Gastroesophageal sphincter (tissue), 3 donors: ENCODE measurements around the gene KRT17.
"Not testable (repeated sequence)": the region's sequence is repeated elsewhere in the genome, so short reads cannot be mapped to it uniquely, and the experiment has no call there.

Experiments
- CTCF ChIP-seq, 4 experiments: fragments of 200-600 bp in 2 of 4; fragments of 450-650 bp in 2 of 4; sonication (generic) in 1 of 4; IDR thresholded peaks; one replicate each; pipeline ENCODE4 v1.5.1; 2017 to 2019; ENCODE audit warnings: antibody characterized with exemption in 4 of 4, mild to moderate bottlenecking in 2 of 4, moderate library complexity in 2 of 4
- EP300 ChIP-seq: sonication (generic); formaldehyde crosslinking; IDR thresholded peaks from one replicate; pipeline ENCODE4 v1.6.1; 2017; ENCODE audit warnings: antibody characterized with exemption, mild to moderate bottlenecking
- POLR2AphosphoS5 ChIP-seq: sonication (generic); formaldehyde crosslinking; IDR thresholded peaks from one replicate; pipeline ENCODE4 v1.6.1; 2017; ENCODE audit warnings: antibody characterized with exemption

DNA sequence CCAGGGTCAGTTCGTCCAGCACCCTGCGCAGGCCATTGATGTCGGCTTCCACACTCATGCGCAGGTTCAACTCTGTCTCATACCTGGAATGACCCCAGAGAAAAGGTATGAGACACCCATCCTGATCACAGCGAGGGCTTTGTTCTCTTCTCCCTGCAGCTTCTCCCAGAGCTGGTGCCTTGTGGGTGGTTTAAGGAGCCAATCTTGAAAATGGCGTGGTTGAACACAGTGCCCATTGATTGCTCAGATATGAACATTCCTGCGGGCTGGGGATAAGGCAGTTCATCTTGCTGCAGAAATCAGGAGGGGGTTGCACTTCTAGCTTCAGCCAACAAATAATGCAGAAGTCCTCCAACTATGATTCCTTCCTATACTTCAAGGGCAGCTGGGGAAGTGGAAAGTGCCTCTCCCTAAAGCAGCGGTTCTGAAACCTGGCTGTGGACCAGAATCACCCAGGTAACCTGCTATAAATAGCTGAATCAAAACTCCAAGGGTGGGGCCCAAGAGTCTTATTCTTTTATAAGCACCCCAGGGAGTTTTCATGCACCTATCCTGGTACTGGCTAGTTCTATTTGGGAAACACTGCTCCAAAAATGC lies 39.9 kb downstream of the KRT17 start:
- not testable (repeated sequence) for TF ChIP-seq CTCF (IDR thresholded peaks at IDR 0.05); POLR2AphosphoS5; EP300
